Muscle of arm (tissue), 12 donors: Measurements from ENCODE around the gene AFAP1L2. TPM values are rescaled to one million over a fixed set of nuclear protein-coding genes. Genes with fewer than 3 reads are reported as not detected.

Source experiments
- DNase-seq: peaks from one replicate; pipeline ENCODE4 v3.0.0-alpha.2; 2013
- polyA plus RNA-seq, 12 donors: library from polyadenylated mRNA; unstranded; fragments of 120-200 nt; gene quantifications; one replicate each; pipeline ENCODE4 v1.2.1, GENCODE V29; 2013; ENCODE audit not compliant: insufficient read length in 12 of 12

Gene AFAP1L2
- polyA plus RNA-seq, 12 donors: 32.3 to 48.5 (median 41.1) TPM; not detected in 1

GRCh38 chr10:114272696-114273095 lies 131.6 kb downstream of the AFAP1L2 start:
- no peak for DNase-seq

GRCh38 chr10:114271779-114272167 lies 132.5 kb downstream of the AFAP1L2 start:
- DNase-seq: no peak

DNA sequence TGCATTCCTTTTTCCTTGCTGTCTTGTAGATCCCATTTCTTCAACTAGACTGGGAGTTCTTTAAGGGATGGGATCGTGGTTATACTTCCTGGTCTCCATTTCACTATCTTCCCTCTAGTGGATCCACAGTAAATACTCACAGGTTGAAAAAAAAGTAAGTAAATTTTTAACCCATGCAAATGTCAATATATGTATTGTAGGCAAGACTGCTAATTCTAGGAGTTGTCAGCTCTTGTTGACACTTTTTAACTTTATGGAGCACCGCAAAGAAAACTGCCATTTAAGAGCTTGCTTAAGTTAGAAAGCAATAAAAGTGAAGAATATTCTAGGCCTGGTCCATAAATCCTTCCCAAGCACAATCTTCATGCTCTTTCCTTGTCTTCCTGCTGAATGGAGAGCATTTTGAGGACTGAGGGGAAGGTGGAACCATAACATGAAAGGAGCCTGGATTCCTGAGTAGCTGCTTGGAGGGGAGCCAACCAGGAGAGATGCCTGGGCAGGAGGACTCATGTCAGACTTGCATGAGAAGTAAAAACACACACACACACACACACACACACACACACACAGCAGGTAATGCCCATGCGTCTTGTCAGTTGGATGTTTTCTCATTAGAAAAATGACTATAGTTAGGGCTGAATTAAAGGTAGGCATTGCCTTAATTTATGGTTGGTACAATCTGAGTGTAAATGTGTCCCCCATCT lies 133.1 kb downstream of the AFAP1L2 start:
- DNase-seq: no peak

DNA sequence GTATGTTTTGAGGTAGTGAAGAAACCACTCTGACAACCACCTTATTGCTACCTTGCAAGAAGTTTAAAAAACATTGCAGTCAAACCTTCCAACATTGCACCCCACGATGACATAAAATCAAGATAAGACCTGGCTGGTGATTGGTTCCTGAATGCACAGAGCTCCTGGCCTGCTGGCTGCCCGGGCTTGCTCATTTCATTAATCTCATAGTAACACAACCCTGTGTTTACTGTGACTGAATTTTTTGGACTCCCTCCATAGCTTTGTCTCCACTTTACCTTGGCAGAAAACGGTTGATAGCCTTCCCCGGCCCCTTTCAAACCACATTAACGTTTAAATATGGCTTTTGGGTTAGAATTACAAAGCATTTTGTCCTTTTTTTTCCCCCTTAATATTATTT lies 137.8 kb downstream of the AFAP1L2 start:
- DNase-seq: no peak

- no peak for DNase-seq
These were observed 138.8 kb downstream of the AFAP1L2 start for GRCh38 chr10:114265392-114266053.

- DNase-seq: no peak
These were observed 141.8 kb downstream of the AFAP1L2 start for GRCh38 chr10:114262496-114262895.

GRCh38 chr10:114261076-114261475 lies 143.2 kb downstream of the AFAP1L2 start:
- no peak for DNase-seq

DNA sequence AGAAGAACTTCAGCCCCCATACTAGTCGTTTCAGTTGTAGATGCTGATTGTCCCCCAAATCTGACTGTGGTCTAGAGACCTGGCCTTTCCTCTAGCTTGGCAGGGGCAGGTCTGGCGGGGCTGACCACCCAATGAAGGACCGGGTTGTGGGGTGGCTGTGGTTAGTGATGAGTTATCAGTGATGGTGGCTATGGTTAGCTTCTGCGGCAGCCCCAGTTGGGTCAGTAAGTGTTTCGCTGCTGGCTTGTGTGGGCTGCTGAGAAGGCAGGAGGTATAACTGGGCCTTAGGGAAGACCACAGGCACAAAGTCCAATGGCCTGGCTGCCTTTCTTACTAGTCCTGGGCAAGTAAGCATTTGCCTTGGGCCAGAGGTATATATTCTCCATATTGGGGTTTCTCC lies 143.9 kb downstream of the AFAP1L2 start:
- no peak for DNase-seq

DNA sequence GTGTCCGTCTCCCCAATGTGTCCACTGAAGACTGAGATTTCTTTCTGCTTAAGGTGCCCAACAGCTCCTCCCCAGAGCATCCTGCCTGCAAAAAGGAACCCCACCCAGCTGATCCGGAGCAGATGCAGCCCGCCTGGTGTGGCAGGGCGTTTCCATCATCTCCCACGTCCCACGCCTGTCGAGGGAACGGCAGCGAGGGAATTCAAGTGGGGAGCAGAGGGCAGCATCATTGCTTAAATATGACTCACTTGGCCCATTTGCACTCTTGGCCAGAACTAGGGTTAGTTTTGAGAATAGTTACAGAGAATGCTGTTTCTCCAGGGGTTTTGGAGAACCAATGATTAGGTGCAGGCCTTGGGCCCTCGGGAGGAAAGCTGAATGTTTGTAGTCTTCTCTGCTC lies 144.5 kb downstream of the AFAP1L2 start:
- DNase-seq: no peak

- DNase-seq: no peak
These were observed 145.9 kb downstream of the AFAP1L2 start for GRCh38 chr10:114258274-114258840.

DNA sequence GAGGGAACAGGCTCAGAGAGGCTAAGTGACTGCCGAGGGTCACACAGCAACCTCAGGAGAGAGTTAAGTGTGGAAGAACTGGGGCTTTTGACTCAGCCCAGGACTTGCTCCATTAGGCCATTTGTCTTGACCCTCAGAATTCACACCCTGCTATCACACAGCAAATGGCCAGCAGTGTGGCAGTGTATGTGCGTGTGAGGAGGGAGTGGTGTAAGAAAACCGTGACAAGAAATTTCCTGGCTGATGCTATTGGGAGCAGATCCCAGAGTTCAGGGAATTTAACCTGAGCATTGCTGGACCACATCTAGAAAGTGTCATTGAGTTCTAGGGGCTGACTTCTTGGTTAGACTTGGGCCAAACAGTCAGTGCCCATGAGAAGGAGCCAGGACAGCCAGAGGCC lies 146.8 kb downstream of the AFAP1L2 start:
- DNase-seq: peak; percentile 29

GRCh38 chr10:114256822-114257221 lies 147.5 kb downstream of the AFAP1L2 start:
- no peak for DNase-seq

GRCh38 chr10:114256008-114256765 lies 148.1 kb downstream of the AFAP1L2 start:
- DNase-seq: no peak

DNA sequence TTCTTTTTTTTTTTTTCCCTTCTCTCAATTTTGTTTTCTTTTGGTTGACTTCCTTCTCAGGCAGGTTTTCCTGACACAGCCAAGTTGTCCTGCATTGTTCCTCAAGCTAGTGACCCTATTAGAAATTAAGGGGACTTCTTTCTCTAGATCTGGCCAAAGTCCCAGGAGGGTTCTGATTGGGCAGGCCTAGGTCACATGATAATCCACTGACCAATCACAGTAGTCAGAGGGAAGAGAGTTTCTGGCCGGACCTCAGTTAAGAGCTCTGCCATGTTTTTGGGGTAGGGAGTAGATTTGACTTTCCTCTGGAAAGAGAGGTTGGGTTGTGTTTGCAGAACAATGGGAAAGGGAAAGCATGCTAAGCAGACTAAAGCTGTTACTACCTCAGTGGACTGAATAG lies 149.1 kb downstream of the AFAP1L2 start:
- DNase-seq: no peak

DNA sequence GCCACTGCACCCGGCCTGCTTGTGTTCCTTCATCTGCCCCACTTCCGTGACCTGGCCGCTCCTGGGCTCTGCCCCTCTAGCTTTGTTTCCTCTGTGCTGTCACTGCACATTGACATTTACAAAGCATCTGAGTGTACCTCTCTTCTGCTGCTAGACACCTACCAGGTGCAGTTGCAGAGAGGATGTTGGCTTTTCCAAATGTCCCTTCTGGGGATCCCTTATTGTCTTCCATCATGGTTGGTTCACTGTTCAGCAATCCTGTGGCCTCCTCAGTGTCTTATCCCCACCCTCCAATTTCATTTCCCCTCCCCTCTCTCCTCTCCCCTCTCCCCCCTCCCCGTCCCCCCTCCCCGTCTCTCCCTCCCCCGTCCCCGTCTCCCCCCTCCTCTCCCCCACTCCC lies 151.4 kb downstream of the AFAP1L2 start:
- DNase-seq: no peak

GRCh38 chr10:114252092-114252491 lies 152.2 kb downstream of the AFAP1L2 start:
- DNase-seq: no peak

GRCh38 chr10:114250716-114251115 lies 153.6 kb downstream of the AFAP1L2 start:
- no peak for DNase-seq

- no peak for DNase-seq
These were observed 154.1 kb downstream of the AFAP1L2 start for GRCh38 chr10:114250236-114250635.

- no peak for DNase-seq
These were observed 157.5 kb downstream of the AFAP1L2 start for GRCh38 chr10:114246679-114247305.

- DNase-seq: no peak
These were observed 159.0 kb downstream of the AFAP1L2 start for GRCh38 chr10:114245121-114245791.
